C4-2B (cell line): Measurements from ENCODE around the gene AUTS2.

Experiments
- CTCF ChIP-seq: fragments of 450-650 bp; conservative IDR thresholded peaks from 2 replicates; pipeline ENCODE4 v1.5.1; 2017; ENCODE audit warnings: mild to moderate bottlenecking
- ZFX ChIP-seq: fragments of 450-650 bp; IDR thresholded peaks from 2 replicates; pipeline ENCODE4 v1.6.1; 2017

DNA sequence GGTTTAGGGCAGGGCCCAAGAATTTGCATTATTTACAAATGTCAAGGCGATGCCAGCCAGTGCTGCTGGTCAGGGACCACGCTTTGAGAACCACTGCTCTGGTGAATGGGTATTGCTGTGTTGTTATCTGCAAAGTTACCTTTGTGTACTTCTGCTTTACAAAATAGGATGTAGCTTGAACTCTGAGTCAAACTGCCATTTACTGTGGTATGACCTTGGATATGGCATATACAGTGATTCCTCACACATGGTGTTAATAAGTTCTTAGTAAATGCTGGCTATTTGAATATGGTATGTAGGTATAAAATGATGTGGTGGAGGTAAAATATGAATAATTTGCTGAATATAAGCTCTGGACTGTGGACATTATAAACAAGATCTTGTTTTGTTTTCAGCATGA lies 148.9 kb downstream of the AUTS2 start:
- TF ChIP-seq CTCF (no peak), ZFX (no peak)
